Endodermal cell (in vitro differentiated cells): ENCODE data around the gene CYP4F3. TPM values are rescaled to one million over a fixed set of nuclear protein-coding genes. Genes with fewer than 3 reads are reported as not detected.

Experiments
- DNase-seq: peaks from one replicate; pipeline ENCODE4 v3.0.0-alpha.2; 2017
- H3K27ac ChIP-seq: 2 replicates; pipeline ENCODE4 v1.5.1; 2013; ENCODE audit warnings: mild to moderate bottlenecking, low read depth, low read length, moderate library complexity
- H3K27me3 ChIP-seq: 2 replicates; pipeline ENCODE4 v1.6.1; 2013; ENCODE audit warnings: mild to moderate bottlenecking, low read length, moderate library complexity; ENCODE audit not compliant: insufficient read depth, control insufficient read depth, poor library complexity, severe bottlenecking
- H3K36me3 ChIP-seq: 2 replicates; pipeline ENCODE4 v1.7.0; 2013; ENCODE audit warnings: mild to moderate bottlenecking, low read length, moderate library complexity; ENCODE audit not compliant: control insufficient read depth, insufficient read depth
- H3K4me1 ChIP-seq: one replicate; pipeline ENCODE4 v1.7.0; 2013; ENCODE audit warnings: low read length; ENCODE audit not compliant: control insufficient read depth, insufficient read depth
- H3K4me3 ChIP-seq: 2 replicates; pipeline ENCODE4 v1.5.1; 2013; ENCODE audit warnings: mild to moderate bottlenecking, low read length, moderate library complexity
- H3K9ac ChIP-seq: 2 replicates; pipeline ENCODE4 v1.6.1; 2013; ENCODE audit warnings: mild to moderate bottlenecking, low read length, moderate library complexity; ENCODE audit not compliant: poor library complexity, severe bottlenecking; ENCODE audit errors: extremely low read depth
- H3K9me3 ChIP-seq: 2 replicates; pipeline ENCODE4 v1.6.1; 2013; ENCODE audit warnings: mild to moderate bottlenecking, low read length, moderate library complexity; ENCODE audit not compliant: control insufficient read depth
- H3K27ac Mint-ChIP-seq: 2 replicates; pipeline ENCODE4 v1.8.0; 2020; ENCODE audit warnings: mixed read lengths
- H3K27me3 Mint-ChIP-seq: 2 replicates; pipeline ENCODE4 v1.8.0; 2021; ENCODE audit warnings: mild to moderate bottlenecking, mixed read lengths; ENCODE audit not compliant: insufficient read depth
- H3K36me3 Mint-ChIP-seq: 2 replicates; pipeline ENCODE4 v1.8.0; 2020; ENCODE audit warnings: low read depth, mixed read lengths
- H3K4me1 Mint-ChIP-seq: 2 replicates; pipeline ENCODE4 v1.8.0; 2020; ENCODE audit warnings: mixed read lengths
- H3K4me3 Mint-ChIP-seq: 2 replicates; pipeline ENCODE4 v1.8.0; 2020; ENCODE audit warnings: mild to moderate bottlenecking, moderate library complexity, mixed read lengths
- H3K9me3 Mint-ChIP-seq: 2 replicates; pipeline ENCODE4 v1.8.0; 2020; ENCODE audit warnings: mild to moderate bottlenecking, mixed read lengths
- CTCF ChIP-seq: fragments of 200-600 bp; sonication (generic); conservative IDR thresholded peaks from 2 replicates; pipeline ENCODE4 v1.5.0; 2021; ENCODE audit warnings: antibody characterized with exemption, mild to moderate bottlenecking
- WGBS, 2 experiments: methylation state at CpG; one replicate each; pipeline versions ENCODE4 v1.1.5 to v1.1.7; 2013; ENCODE audit warnings: missing lambda C conversion rate in 2 of 2, mixed read lengths in 1 of 2; ENCODE audit not compliant: insufficient coverage in 1 of 2, insufficient read length in 1 of 2; 5-methylcytosine and 5-hydroxymethylcytosine counted together
- total RNA-seq, 2 donors: library from RNA; stranded (reverse); fragmentation: NEBNext Ultra II Directional in 1 of 2; extraction: Animal tissue kit (Norgen Biotek cat#: 25700) in 1 of 2; gene quantifications; 2 replicates in 1 of 2; 3 replicates in 1 of 2; pipeline ENCODE4 v1.2.1, GENCODE V29; 2021

CYP4F3 gene
- total RNA-seq, 2 donors from 2014 or later, result not detected

- Mint-ChIP-seq H3K9me3 (peaks cover 86% of the 10 kb centered on the region), H3K36me3 (no peaks in the 10 kb centered on the region), H3K4me1 (no peaks in the 10 kb centered on the region), H3K4me3 (no peak overlapping the region), H3K27me3 (no peaks in the 10 kb centered on the region), H3K27ac (no peak overlapping the region)
- Histone ChIP-seq H3K27ac (no peak overlapping the region), H3K36me3 (no peaks in the 10 kb centered on the region), H3K4me1 (no peaks in the 10 kb centered on the region), H3K9ac (no peak overlapping the region), H3K4me3 (no peak overlapping the region), H3K27me3 (no peaks in the 10 kb centered on the region), H3K9me3 (peaks cover 68% of the 10 kb centered on the region)
- WGBS, 2 experiments, result 69% methylated on average over 2 of the region's 2 CpGs; no CpG with 5 or more reads in 1 of the 2 experiments
- DNase-seq, result no peak
- TF ChIP-seq CTCF, result no peak
Measured at GRCh38 chr19:15635016-15635805, 5.5 kb upstream of the CYP4F3 start.

GRCh38 chr19:15636026-15636425 lies 4.7 kb upstream of the CYP4F3 start:
- no peaks in the 10 kb centered on the region for H3K27me3 ChIP-seq
- peaks cover 86% of the 10 kb centered on the region for H3K9me3 Mint-ChIP-seq
- no peak overlapping the region for H3K4me3 ChIP-seq
- H3K4me3 Mint-ChIP-seq, result no peak overlapping the region
- no peaks in the 10 kb centered on the region for H3K27me3 Mint-ChIP-seq
- H3K4me1 Mint-ChIP-seq, result no peaks in the 10 kb centered on the region
- no peaks in the 10 kb centered on the region for H3K36me3 ChIP-seq
- 70 to 78% methylated on average over 1 to 2 of the region's 2 CpGs for WGBS, 2 experiments
- H3K9ac ChIP-seq, result no peak overlapping the region
- H3K27ac ChIP-seq, result no peak overlapping the region
- H3K4me1 ChIP-seq, result no peaks in the 10 kb centered on the region
- DNase-seq, result no peak
- H3K27ac Mint-ChIP-seq, result no peak overlapping the region
- peaks cover 62% of the 10 kb centered on the region for H3K9me3 ChIP-seq
- TF ChIP-seq CTCF, result no peak
- no peaks in the 10 kb centered on the region for H3K36me3 Mint-ChIP-seq

GRCh38 chr19:15639596-15639995 lies 1.1 kb upstream of the CYP4F3 start:
- Mint-ChIP-seq H3K27ac (no peak overlapping the region), H3K36me3 (no peaks in the 10 kb centered on the region), H3K9me3 (peaks cover 92% of the 10 kb centered on the region), H3K4me1 (no peaks in the 10 kb centered on the region), H3K27me3 (no peaks in the 10 kb centered on the region), H3K4me3 (no peak overlapping the region)
- H3K9ac ChIP-seq, result no peak overlapping the region
- peaks cover 67% of the 10 kb centered on the region for H3K9me3 ChIP-seq
- H3K4me3 ChIP-seq, result no peak overlapping the region
- no peak overlapping the region for H3K27ac ChIP-seq
- H3K36me3 ChIP-seq, result no peaks in the 10 kb centered on the region
- H3K4me1 ChIP-seq, result no peaks in the 10 kb centered on the region
- TF ChIP-seq CTCF, result no peak
- no peaks in the 10 kb centered on the region for H3K27me3 ChIP-seq
- DNase-seq, result no peak
